GM18519 (cell line): ENCODE measurements around the gene NOVA2.

ENCODE experiments used
- ATAC-seq: cut with Tn5 transposase; IDR thresholded peaks from one replicate; pipeline ENCODE4 v1.9.1; 2021; ENCODE audit warnings: mild to moderate bottlenecking, moderate library complexity; ENCODE audit not compliant: unreplicated experiment, low FRiP score

Gene NOVA2

DNA sequence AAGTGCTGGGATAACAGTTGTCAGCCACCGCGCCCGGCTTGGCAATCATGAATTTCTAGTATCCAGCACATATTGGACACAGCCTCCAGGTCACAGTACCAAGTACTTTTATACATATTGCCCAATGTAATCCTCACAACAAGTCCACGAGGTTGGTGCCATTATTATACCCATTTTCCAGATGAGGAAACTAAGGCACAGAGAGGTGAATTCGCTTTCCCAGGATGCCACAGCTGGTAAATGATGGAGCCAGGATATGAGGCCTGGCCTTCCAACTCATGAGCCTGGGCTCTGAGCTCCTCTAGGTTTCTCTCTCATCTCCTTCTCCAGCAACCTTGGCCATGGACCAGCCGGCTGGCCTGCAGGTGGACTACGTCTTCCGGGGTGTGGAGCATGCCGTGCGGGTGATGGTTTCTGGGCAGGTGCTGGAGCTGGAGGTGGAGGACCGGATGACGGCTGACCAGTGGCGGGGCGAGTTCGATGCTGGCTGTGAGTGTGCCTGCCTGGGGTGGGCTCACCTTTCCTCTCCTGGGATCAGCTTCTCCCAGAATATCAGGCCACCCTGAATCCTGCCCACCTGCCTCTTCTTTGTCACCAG, 29.1 kb upstream of the NOVA2 start:
- ATAC-seq = no peak

DNA sequence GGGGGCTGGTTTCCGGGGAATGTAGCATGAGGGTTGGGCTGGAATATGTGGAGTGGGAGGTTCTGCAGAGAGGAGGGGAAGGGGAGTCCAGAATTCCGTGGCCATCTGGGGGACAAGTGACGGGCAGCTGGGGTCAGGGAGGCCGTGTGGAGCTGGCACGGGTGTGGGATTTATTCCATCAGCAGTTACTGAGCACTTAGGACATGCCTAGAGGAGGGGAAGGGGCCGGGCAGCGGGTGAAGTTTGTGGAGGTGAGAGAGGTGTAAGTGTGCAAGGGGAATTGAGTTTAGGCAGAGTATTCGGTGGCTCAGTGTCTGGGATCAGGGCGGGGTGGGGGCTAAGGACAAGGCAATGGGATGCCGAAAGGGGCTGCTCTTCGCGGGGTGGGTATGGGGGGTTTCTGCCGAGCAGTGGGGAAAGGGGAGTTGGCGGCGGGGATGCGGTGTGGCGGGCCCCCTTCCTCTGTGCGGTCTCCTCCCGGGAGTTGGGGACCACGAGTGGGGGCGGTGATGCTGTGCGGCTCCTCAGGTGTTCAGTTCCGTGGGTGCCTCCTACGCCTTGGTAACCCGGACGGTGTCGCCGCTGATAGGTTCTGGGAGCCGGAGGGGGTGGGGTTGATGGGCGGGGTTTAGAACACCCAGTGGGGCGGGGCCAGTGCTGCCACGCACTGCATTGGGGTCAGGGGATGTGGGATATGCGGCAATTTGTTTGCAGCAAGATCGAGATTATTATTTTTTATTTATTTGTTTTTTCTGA, 27.0 kb upstream of the NOVA2 start:
- ATAC-seq = no peak

DNA sequence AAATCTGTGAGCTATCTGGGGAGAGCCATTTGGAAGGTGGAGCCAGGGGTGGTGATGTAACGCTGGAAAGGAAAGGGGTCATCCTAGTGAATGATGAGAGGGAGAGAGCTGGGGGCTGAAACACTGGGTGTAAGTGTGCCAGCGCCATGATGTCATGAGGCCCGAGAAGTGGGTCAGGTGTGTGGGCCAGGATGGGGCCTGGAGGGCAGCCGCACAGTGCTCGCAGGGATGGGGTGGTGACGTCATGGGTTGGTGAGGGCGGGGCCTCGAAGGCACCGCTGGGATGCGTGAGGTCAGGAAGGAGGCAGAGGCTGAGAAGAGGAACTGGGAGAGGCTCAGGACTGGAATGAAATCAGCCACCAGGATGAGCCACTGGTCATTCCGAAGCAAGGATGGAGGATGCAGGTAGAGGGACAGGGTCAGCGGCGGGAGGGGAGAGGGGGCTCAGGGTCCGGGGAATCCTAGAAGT, 26.0 kb upstream of the NOVA2 start:
- ATAC-seq = no peak

DNA sequence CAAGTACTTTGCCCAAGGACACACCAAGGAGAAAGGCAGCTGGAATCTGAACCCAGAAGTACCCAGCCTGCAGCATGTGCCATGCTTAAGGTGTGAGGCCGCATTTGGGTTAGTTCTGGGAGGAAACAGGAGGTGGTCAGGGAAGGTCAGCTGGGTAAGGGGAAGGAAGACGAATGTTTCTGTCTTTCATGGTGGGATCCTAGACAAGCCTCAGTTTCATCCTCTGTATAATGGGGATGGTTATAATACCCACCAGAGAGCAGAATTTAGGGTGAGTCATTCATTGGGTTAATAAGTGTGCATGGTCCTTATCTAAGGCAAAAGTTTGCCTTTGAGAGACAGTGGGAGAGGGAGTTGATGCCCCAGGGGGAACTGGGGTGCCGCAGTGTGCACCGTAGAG, 25.2 kb upstream of the NOVA2 start:
- no peak for ATAC-seq

GRCh38 chr19:45996933-45997332, 23.3 kb upstream of the NOVA2 start:
- ATAC-seq = no peak

GRCh38 chr19:45995715-45996385, 22.2 kb upstream of the NOVA2 start:
- ATAC-seq = no peak

- peak; percentile 87 for ATAC-seq
Observed at GRCh38 chr19:45994998-45995714, 21.5 kb upstream of the NOVA2 start, which contains the start of gene CCDC61. Gene CCDC61 (plus strand): TSS chr19:45995467. CDS start chr19:46003019, 7,552 bp downstream.

- no peak for ATAC-seq
Observed at GRCh38 chr19:45994456-45994997, 20.9 kb upstream of the NOVA2 start.

- ATAC-seq = no peak
Observed at GRCh38 chr19:45990113-45990728, 16.6 kb upstream of the NOVA2 start.

- ATAC-seq = no peak
Observed at GRCh38 chr19:45985321-45985720, 11.7 kb upstream of the NOVA2 start.

GRCh38 chr19:45981350-45981749, 7.7 kb upstream of the NOVA2 start:
- no peak for ATAC-seq

DNA sequence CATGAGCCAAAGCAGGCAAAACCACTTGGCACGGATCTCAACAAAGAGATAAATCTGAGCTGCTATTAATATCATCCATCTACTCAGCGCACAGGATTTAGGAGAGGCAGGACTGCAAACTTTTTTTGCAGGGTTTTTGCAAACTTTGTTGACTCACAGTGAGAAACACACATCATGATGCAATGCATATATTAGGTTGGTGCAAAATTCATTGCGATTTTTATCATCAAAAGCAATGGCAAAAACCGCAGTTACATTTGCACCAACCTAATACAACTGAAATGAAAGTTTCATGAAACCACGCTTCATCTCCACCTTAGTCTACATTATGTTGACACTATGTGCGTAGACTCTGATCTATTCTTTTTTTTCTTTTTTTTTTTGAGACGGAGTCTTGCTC, 4.5 kb upstream of the NOVA2 start:
- ATAC-seq = no peak

DNA sequence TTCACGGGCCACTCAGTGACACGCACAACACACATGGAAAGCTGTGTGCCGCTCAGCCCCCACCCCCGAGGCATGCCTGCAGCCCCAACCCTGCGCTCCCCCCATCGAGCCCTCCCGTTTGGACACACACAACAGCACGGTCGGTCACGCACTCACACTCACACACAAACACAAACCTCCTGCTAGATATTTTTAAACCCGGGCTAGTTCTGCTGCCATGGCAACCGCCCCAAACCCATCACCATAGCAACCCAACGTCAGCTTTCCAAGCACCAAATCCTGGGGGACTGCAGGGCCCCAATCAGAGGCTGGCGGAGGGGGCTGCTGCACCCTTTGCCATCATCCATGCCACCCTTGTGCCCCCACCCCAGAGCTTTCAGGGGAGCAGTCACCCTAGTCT, 2.5 kb upstream of the NOVA2 start:
- ATAC-seq = no peak

DNA sequence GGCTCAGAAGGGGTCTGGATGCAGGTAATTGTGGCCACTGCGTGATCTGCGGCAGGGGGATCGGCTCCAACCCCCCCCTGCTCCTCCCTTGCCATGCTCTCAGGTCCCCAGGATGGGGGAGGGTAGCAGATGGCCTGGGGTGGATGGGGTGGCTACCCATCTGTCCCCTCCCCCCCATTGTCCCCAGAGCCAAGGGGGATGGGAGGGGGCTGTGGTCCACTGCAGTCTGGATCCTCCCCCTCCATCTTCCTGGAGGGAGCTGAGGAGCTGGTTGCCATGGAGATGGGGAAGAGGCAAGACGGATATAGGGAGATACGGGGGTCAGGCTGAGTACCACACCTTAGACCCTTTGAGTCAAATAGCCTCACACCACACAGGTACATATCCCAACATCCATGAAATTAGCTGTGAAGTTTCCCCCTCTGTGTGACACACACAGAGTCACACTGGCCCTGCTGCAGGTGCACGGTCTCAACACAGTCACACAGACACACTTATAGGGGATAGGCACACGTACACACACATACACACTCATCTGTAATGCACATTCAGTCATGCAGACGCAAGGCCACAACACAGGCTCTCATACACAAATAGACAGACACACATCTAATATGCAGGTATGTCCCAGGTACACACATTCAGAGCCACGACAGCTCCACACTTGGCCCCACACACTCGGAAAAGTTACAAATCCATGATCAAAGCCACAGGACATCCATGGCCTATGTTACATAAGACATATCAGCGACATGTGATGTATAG, 1.8 kb upstream of the NOVA2 start:
- no peak for ATAC-seq

GRCh38 chr19:45972947-45973540, 621 bp downstream of the NOVA2 start:
- no peak for ATAC-seq

GRCh38 chr19:45972081-45972946, 1.4 kb downstream of the NOVA2 start:
- ATAC-seq = no peak

- no peak for ATAC-seq
Observed at GRCh38 chr19:45971260-45971902, 2.3 kb downstream of the NOVA2 start.

DNA sequence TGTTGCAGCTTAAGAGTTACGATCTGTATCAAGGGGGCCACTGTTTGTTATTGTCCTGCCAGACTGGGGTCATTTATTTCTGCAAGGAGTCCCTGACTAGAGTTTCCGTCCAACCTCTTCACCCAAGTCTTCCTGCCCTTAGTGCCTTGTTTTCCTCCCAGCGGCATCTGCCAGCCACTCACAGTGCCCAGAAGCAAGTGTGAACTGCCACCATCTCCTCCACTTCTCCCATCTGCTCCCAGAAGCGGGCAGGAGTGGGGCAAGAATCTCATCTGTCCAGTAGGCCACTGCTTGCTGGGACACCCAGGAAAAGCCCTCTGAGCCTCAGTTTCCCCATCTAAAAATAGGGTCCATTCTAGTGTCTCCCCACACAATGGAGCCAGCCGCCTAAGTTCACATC, 4.0 kb downstream of the NOVA2 start:
- no peak for ATAC-seq
